K562 (cell line): ENCODE results near the gene LPCAT2. TPM values are rescaled to one million over a fixed set of nuclear protein-coding genes. Genes with fewer than 3 reads are reported as not detected.
A peak's percentile ranks its signal among the peaks of the same experiment; 100 is the strongest.

Experiments used
- ATAC-seq: fragments of 200-7000 bp; cut with Tn5 transposase; 3 replicates; pipeline ENCODE4 v1.9.1; 2020; ENCODE audit warnings: moderate library complexity
- BruUV-seq: library from RNA; stranded (reverse); fragments of 400-500 nt; replicated peaks from 2 replicates; lab custom pipeline; 2021; lab: Mats Ljungman, UMichigan
- CTCF ChIA-PET: fragments of 300-600 bp; formaldehyde crosslinking; extraction: SDS; loops from one replicate; lab custom pipeline; 2021; ENCODE audit warnings: low intra/inter-chr PET ratio; lab: Yijun Ruan, JAX
- POLR2A ChIA-PET: fragments of 300-600, 350-650 bp; sonication (Branson Sonifier 250); formaldehyde crosslinking; extraction: SDS; loops from one replicate; lab custom pipeline; 2021; ENCODE audit warnings: antibody characterized with exemption, inconsistent platforms; lab: Yijun Ruan, JAX
- DNase-seq, 4 experiments: peaks; one replicate each; pipeline versions ENCODE4 v3.0.0 to v3.0.0-alpha.2; 2011 to 2018; ENCODE audit warnings: low spot score in 3 of 4, mixed read lengths in 3 of 4; ENCODE audit errors: extremely low read depth in 1 of 4
- FAIRE-seq: peaks from 2 replicates; lab custom pipeline; 2011; peaks lifted over from hg19 to GRCh38; lab: Jason Lieb, UNC
- H2AFZ ChIP-seq: 2 replicates; pipeline ENCODE4 v1.6.0; 2011; ENCODE audit warnings: low read depth, low read length, control low read depth, inconsistent platforms
- H3K27ac ChIP-seq: fragments of 200-600 bp; 3 replicates; pipeline ENCODE4 v1.8.0; 2011; ENCODE audit warnings: low read depth, mild to moderate bottlenecking, control low read depth, inconsistent platforms, low read length, moderate library complexity, mixed read lengths; ENCODE audit errors: extremely low read depth
- H3K27me3 ChIP-seq, 2 experiments: fragments of 300-600 bp in 1 of 2; 2 replicates in 1 of 2; 3 replicates in 1 of 2; pipeline versions ENCODE4 v1.6.0 to v1.8.0; 2011; ENCODE audit warnings: inconsistent platforms in 2 of 2, low read length in 2 of 2, mild to moderate bottlenecking in 1 of 2, mixed read lengths in 1 of 2, moderate library complexity in 1 of 2; ENCODE audit not compliant: control insufficient read depth in 2 of 2, insufficient read depth in 2 of 2
- H3K36me3 ChIP-seq: fragments of 300-600 bp; 3 replicates; pipeline ENCODE4 v1.8.0; 2011; ENCODE audit warnings: mild to moderate bottlenecking, low read length, inconsistent platforms; ENCODE audit not compliant: control insufficient read depth, insufficient read depth
- H3K4me1 ChIP-seq, 2 experiments: fragments of 200-600 bp in 1 of 2; replicated peaks in 1 of 2; 2 replicates in 1 of 2; 3 replicates in 1 of 2; pipeline versions ENCODE4 v1.5.1 to v1.8.0; 2011; ENCODE audit warnings: inconsistent platforms in 2 of 2, low read length in 2 of 2, mild to moderate bottlenecking in 1 of 2, mixed read lengths in 1 of 2, moderate library complexity in 1 of 2; ENCODE audit not compliant: control insufficient read depth in 2 of 2, insufficient read depth in 2 of 2
- H3K4me2 ChIP-seq: 2 replicates; pipeline ENCODE4 v1.6.1; 2011; ENCODE audit warnings: low read length, control low read depth, inconsistent platforms, mixed read lengths; ENCODE audit not compliant: insufficient read depth
- H3K4me3 ChIP-seq: fragments of 200-600 bp; sonication (generic), shearing (Covaris generic); 2 replicates; pipeline ENCODE4 v1.5.1; 2016; ENCODE audit warnings: control low read depth, inconsistent platforms
- H3K79me2 ChIP-seq: fragments of 200-600 bp; 3 replicates; pipeline ENCODE4 v1.8.0; 2011; ENCODE audit warnings: low read length, inconsistent platforms; ENCODE audit not compliant: control insufficient read depth, insufficient read depth
- H3K9ac ChIP-seq, 2 experiments: 2 replicates each; pipeline versions ENCODE4 v1.6.0 to v1.6.1; 2011; ENCODE audit warnings: low read depth in 2 of 2, low read length in 2 of 2, control low read depth in 1 of 2, inconsistent platforms in 1 of 2, mild to moderate bottlenecking in 1 of 2, mixed read lengths in 1 of 2; ENCODE audit not compliant: insufficient read depth in 1 of 2
- H3K9me1 ChIP-seq: one replicate; pipeline ENCODE4 v1.6.0; 2011; ENCODE audit warnings: inconsistent platforms, mild to moderate bottlenecking, low read length, moderate library complexity; ENCODE audit not compliant: control insufficient read depth, insufficient read depth
- H3K9me3 ChIP-seq: replicated peaks from 2 replicates; pipeline ENCODE4 v1.5.1; 2011; ENCODE audit warnings: low read depth, low read length, inconsistent platforms; ENCODE audit not compliant: control insufficient read depth, insufficient read depth
- H4K20me1 ChIP-seq: replicated peaks from 2 replicates; pipeline ENCODE4 v1.6.1; 2011; ENCODE audit warnings: low read length, inconsistent platforms, mixed read lengths; ENCODE audit not compliant: control insufficient read depth, insufficient read depth
- ARNT ChIP-seq, 2 experiments: fragments of 450-650 bp; IDR thresholded peaks; 2 replicates each; pipeline ENCODE4 v1.6.1; 2016; ENCODE audit warnings: mild to moderate bottlenecking in 1 of 2
- CBX2 ChIP-seq: fragments of 200-600 bp; sonication (generic); IDR thresholded peaks from one replicate; pipeline ENCODE4 v1.6.1; 2012; ENCODE audit warnings: mild to moderate bottlenecking, low read length, inconsistent platforms; ENCODE audit not compliant: insufficient read depth, poor library complexity, severe bottlenecking
- CREM ChIP-seq: IDR thresholded peaks from 2 replicates; pipeline ENCODE4 v1.6.1; 2014; ENCODE audit warnings: antibody characterized with exemption, low read depth
- HDAC8 ChIP-seq: fragments of 450-650 bp; IDR thresholded peaks from 2 replicates; pipeline ENCODE4 v1.6.1; 2016; ENCODE audit warnings: mild to moderate bottlenecking, missing genetic modification characterization, moderate library complexity, missing compliant biosample characterization
- MNT ChIP-seq, 2 experiments: fragments of 450-650 bp; conservative IDR thresholded peaks; 2 replicates each; pipeline ENCODE4 v1.6.1; 2017; ENCODE audit warnings: mild to moderate bottlenecking in 2 of 2, moderate library complexity in 2 of 2
- NCOA2 ChIP-seq, 2 experiments: fragments of 450-650 bp; IDR thresholded peaks; 2 replicates each; pipeline ENCODE4 v1.6.1; 2018; ENCODE audit warnings: mild to moderate bottlenecking in 2 of 2, moderate library complexity in 1 of 2; ENCODE audit not compliant: partially characterized antibody in 2 of 2
- SMAD4 ChIP-seq: fragments of 250-450 bp; sonication (Bioruptor Pico); conservative IDR thresholded peaks from 2 replicates; pipeline ENCODE4 v1.8.0; 2021; ENCODE audit warnings: inconsistent platforms, mild to moderate bottlenecking, moderate library complexity
- TAL1 ChIP-seq: fragments of 450-650 bp; IDR thresholded peaks from 2 replicates; pipeline ENCODE4 v1.6.1; 2016; ENCODE audit warnings: mild to moderate bottlenecking
- ZFP30 ChIP-seq: fragments of 250-450 bp; sonication (Bioruptor Pico); IDR thresholded peaks from 2 replicates; pipeline ENCODE4 v1.8.0; 2022; ENCODE audit warnings: moderate library complexity, mild to moderate bottlenecking, inconsistent platforms, borderline replicate concordance
- WGBS: fragments of 100-300 bp; shearing (Covaris generic); methylation state at CpG from one replicate; pipeline ENCODE4 v1.1.6; 2016; ENCODE audit warnings: low coverage, mixed read lengths; ENCODE audit not compliant: insufficient coverage; ENCODE audit errors: missing lambda C conversion rate; 5-methylcytosine and 5-hydroxymethylcytosine counted together
- in situ Hi-C: fragments of 300-500 bp; cut with MboI; formaldehyde crosslinking; loops from 4 replicates; pipeline ENCODE4 v1.15.0; 2018; ENCODE audit warnings: inconsistent platforms, mixed read lengths
- intact Hi-C: fragments of 100-400 bp; cut with micrococcal nuclease; formaldehyde crosslinking; loops from 2 replicates; pipeline ENCODE4 v1.14.2; 2022
- polyA plus RNA-seq, 8 experiments: library from polyadenylated mRNA; depleted of rRNA in 4 of 8; stranded (reverse) in 5 of 8; unstranded in 3 of 8; fragments of >200 nt; fragmentation: Nextera tagmentation in 2 of 8; fragmentation: Illumina TruSeq in 1 of 8; extraction: Ambion mirVana in 2 of 8; extraction: Trizol in 1 of 8; gene quantifications; 2 replicates each; pipeline versions ENCODE4 v1.2.1 to v1.2.3, GENCODE V29; 2011 to 2014; ENCODE audit warnings: inconsistent platforms in 1 of 8, missing spikeins in 1 of 8
- total RNA-seq, 7 experiments: library from RNA; depleted of rRNA in 6 of 7; stranded (reverse); fragments of >200 nt in 6 of 7; fragmentation: Illumina TruSeq in 2 of 7; extraction: Trizol in 2 of 7; gene quantifications; 2 replicates each; pipeline versions ENCODE4 v1.2.1 to v1.2.3, GENCODE V29; 2011 to 2021; ENCODE audit warnings: low replicate concordance in 1 of 7
- TF ChIP-seq, protein P1 (sequence below): fragments of 450-650 bp; formaldehyde crosslinking; IDR thresholded peaks from 2 replicates; pipeline ENCODE4 v1.4.0; 2020; ENCODE audit warnings: mild to moderate bottlenecking, moderate library complexity
- TF ChIP-seq, protein P2 (sequence below), 2 experiments: IDR thresholded peaks; 2 replicates each; pipeline ENCODE4 v1.6.1; 2012; ENCODE audit warnings: improper control_type of control experiment in 2 of 2, low read depth in 2 of 2, low read length in 2 of 2, borderline replicate concordance in 1 of 2
- TF ChIP-seq, protein P3 (sequence below): fragments of 200-800 bp; sonication (Bioruptor generic); IDR thresholded peaks from 2 replicates; pipeline ENCODE4 v1.6.1; 2017; ENCODE audit warnings: missing genetic modification characterization, missing compliant biosample characterization
- TF ChIP-seq, protein P4 (sequence below): sonication (generic); formaldehyde crosslinking; IDR thresholded peaks from 2 replicates; pipeline ENCODE4 v1.8.0; 2023; ENCODE audit warnings: mild to moderate bottlenecking, missing genetic modification reagents

LPCAT2 gene
- total and polyA plus RNA-seq, 9 of the 15 experiments (the other 6 are each of a cell fraction or from before 2014, with no cell fraction given), result 2.9 to 15.0 (median 7.3) TPM

- H3K36me3 ChIP-seq, result no peaks in the 10 kb centered on the region
- POLR2A ChIA-PET, result interaction anchor here (0.7 to 1.4 kb wide), 2 partner anchors 11 to 13 kb away, joined by 3 read pairs; no protein-coding TSS in a partner anchor
- ATAC-seq, result peak; percentile 48
- in situ Hi-C loops, result no loop called here
- CTCF ChIA-PET, result no interaction called here
- no peaks in the 10 kb centered on the region for H3K9me3 ChIP-seq
- no peaks in the 10 kb centered on the region for H4K20me1 ChIP-seq
- no peaks in the 10 kb centered on the region for H3K79me2 ChIP-seq
- H2AFZ ChIP-seq, result peak overlapping the region; percentile 48
- no peak overlapping the region for H3K27ac ChIP-seq
- H3K4me1 ChIP-seq, result peaks cover 0 to 25% of the 10 kb centered on the region in 2 experiments; a peak in 3 of 5 replicates
- WGBS, result 29% methylated on average over 3 of the region's 3 CpGs
- no peak for DNase-seq
- H3K27me3 ChIP-seq, result no peaks in the 10 kb centered on the region
- no peak overlapping the region for H3K9ac ChIP-seq
- no peak overlapping the region for H3K4me3 ChIP-seq
- BruUV-seq, result no TSS peak
- no peak for FAIRE-seq
- no peak overlapping the region for H3K4me2 ChIP-seq
- no peaks in the 10 kb centered on the region for H3K9me1 ChIP-seq
- intact Hi-C loops, result no loop called here
- TF ChIP-seq, protein P1, sequence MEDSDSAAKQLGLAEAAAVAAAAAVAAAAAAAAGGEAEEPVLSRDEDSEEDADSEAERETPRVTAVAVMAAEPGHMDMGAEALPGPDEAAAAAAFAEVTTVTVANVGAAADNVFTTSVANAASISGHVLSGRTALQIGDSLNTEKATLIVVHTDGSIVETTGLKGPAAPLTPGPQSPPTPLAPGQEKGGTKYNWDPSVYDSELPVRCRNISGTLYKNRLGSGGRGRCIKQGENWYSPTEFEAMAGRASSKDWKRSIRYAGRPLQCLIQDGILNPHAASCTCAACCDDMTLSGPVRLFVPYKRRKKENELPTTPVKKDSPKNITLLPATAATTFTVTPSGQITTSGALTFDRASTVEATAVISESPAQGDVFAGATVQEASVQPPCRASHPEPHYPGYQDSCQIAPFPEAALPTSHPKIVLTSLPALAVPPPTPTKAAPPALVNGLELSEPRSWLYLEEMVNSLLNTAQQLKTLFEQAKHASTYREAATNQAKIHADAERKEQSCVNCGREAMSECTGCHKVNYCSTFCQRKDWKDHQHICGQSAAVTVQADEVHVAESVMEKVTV (CRISPR knock-in tag), result no peak
- TF ChIP-seq TAL1 (no peak), CBX2 (no peak), HDAC8 (tag) (no peak), CREM (no peak), NCOA2 (IDR thresholded peaks at IDR 0.05; ENCODE audit: partially characterized antibody in 2 of 2) (no peak), ARNT (IDR thresholded peaks at IDR 0.05) (no peak), ZFP30 (CRISPR knock-in tag) (no peak), MNT (conservative IDR thresholded peaks at IDR 0.05) (no peak), SMAD4 (no peak)
- TF ChIP-seq, protein P2, sequence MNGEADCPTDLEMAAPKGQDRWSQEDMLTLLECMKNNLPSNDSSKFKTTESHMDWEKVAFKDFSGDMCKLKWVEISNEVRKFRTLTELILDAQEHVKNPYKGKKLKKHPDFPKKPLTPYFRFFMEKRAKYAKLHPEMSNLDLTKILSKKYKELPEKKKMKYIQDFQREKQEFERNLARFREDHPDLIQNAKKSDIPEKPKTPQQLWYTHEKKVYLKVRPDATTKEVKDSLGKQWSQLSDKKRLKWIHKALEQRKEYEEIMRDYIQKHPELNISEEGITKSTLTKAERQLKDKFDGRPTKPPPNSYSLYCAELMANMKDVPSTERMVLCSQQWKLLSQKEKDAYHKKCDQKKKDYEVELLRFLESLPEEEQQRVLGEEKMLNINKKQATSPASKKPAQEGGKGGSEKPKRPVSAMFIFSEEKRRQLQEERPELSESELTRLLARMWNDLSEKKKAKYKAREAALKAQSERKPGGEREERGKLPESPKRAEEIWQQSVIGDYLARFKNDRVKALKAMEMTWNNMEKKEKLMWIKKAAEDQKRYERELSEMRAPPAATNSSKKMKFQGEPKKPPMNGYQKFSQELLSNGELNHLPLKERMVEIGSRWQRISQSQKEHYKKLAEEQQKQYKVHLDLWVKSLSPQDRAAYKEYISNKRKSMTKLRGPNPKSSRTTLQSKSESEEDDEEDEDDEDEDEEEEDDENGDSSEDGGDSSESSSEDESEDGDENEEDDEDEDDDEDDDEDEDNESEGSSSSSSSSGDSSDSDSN (IDR thresholded peaks at IDR 0.05; ENCODE audit: borderline replicate concordance in 1 of 2, low read depth in 2 of 2, low read length in 2 of 2), result no peak
- TF ChIP-seq, protein P3, sequence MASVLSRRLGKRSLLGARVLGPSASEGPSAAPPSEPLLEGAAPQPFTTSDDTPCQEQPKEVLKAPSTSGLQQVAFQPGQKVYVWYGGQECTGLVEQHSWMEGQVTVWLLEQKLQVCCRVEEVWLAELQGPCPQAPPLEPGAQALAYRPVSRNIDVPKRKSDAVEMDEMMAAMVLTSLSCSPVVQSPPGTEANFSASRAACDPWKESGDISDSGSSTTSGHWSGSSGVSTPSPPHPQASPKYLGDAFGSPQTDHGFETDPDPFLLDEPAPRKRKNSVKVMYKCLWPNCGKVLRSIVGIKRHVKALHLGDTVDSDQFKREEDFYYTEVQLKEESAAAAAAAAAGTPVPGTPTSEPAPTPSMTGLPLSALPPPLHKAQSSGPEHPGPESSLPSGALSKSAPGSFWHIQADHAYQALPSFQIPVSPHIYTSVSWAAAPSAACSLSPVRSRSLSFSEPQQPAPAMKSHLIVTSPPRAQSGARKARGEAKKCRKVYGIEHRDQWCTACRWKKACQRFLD, result no peak
- TF ChIP-seq, protein P4, sequence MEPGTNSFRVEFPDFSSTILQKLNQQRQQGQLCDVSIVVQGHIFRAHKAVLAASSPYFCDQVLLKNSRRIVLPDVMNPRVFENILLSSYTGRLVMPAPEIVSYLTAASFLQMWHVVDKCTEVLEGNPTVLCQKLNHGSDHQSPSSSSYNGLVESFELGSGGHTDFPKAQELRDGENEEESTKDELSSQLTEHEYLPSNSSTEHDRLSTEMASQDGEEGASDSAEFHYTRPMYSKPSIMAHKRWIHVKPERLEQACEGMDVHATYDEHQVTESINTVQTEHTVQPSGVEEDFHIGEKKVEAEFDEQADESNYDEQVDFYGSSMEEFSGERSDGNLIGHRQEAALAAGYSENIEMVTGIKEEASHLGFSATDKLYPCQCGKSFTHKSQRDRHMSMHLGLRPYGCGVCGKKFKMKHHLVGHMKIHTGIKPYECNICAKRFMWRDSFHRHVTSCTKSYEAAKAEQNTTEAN (CRISPR knock-in tag), result no peak
These were observed 58.5 kb downstream of the LPCAT2 start for GRCh38 chr16:55567382-55567781.
